C4-2B (cell line): Measurements from ENCODE around the gene TNPO1.

Source experiments
- H3K27ac ChIP-seq: fragments of 450-650 bp; 2 replicates; pipeline ENCODE4 v1.5.1; 2017
- CTCF ChIP-seq: fragments of 450-650 bp; conservative IDR thresholded peaks from 2 replicates; pipeline ENCODE4 v1.5.1; 2017; ENCODE audit warnings: mild to moderate bottlenecking
- ZFX ChIP-seq: fragments of 450-650 bp; IDR thresholded peaks from 2 replicates; pipeline ENCODE4 v1.6.1; 2017

The TNPO1 gene

GRCh38 chr5:72852356-72852755 lies 35.9 kb downstream of the TNPO1 start:
- no peak overlapping the region for H3K27ac ChIP-seq
- no peak for TF ChIP-seq ZFX
- no peak for TF ChIP-seq CTCF

GRCh38 chr5:72854419-72854818 lies 38.0 kb downstream of the TNPO1 start:
- no peak for TF ChIP-seq ZFX
- no peak for TF ChIP-seq CTCF
- H3K27ac ChIP-seq, result no peak overlapping the region

GRCh38 chr5:72855821-72856220 lies 39.4 kb downstream of the TNPO1 start:
- TF ChIP-seq ZFX (no peak), CTCF (no peak)
- H3K27ac ChIP-seq, result no peak overlapping the region

GRCh38 chr5:72857396-72857795 lies 40.9 kb downstream of the TNPO1 start:
- no peak overlapping the region for H3K27ac ChIP-seq
- TF ChIP-seq ZFX (no peak), CTCF (no peak)

GRCh38 chr5:72859127-72859526 lies 42.7 kb downstream of the TNPO1 start:
- TF ChIP-seq CTCF (no peak), ZFX (no peak)
- H3K27ac ChIP-seq, result no peak overlapping the region

GRCh38 chr5:72860499-72860898 lies 44.0 kb downstream of the TNPO1 start:
- no peak for TF ChIP-seq ZFX
- TF ChIP-seq CTCF, result no peak
- no peak overlapping the region for H3K27ac ChIP-seq

GRCh38 chr5:72871366-72872024 lies 55.0 kb downstream of the TNPO1 start:
- H3K27ac ChIP-seq, result no peak overlapping the region
- TF ChIP-seq CTCF (no peak), ZFX (no peak)
